K562 (cell line): ENCODE measurements around the gene ZNF385C. TPM values are rescaled to one million over a fixed set of nuclear protein-coding genes. Genes with fewer than 3 reads are reported as not detected.
A peak's percentile ranks its signal among the peaks of the same experiment; 100 is the strongest.

Experiments used
- ATAC-seq: fragments of 200-7000 bp; cut with Tn5 transposase; 3 replicates; pipeline ENCODE4 v1.9.1; 2020; ENCODE audit warnings: moderate library complexity
- BruUV-seq: library from RNA; stranded (reverse); fragments of 400-500 nt; replicated peaks from 2 replicates; lab custom pipeline; 2021; lab: Mats Ljungman, UMichigan
- CTCF ChIA-PET: fragments of 300-600 bp; formaldehyde crosslinking; extraction: SDS; loops from one replicate; lab custom pipeline; 2021; ENCODE audit warnings: low intra/inter-chr PET ratio; lab: Yijun Ruan, JAX
- POLR2A ChIA-PET: fragments of 300-600, 350-650 bp; sonication (Branson Sonifier 250); formaldehyde crosslinking; extraction: SDS; loops from one replicate; lab custom pipeline; 2021; ENCODE audit warnings: antibody characterized with exemption, inconsistent platforms; lab: Yijun Ruan, JAX
- DNase-seq, 4 experiments: peaks; one replicate each; pipeline versions ENCODE4 v3.0.0 to v3.0.0-alpha.2; 2011 to 2018; ENCODE audit warnings: low spot score in 3 of 4, mixed read lengths in 3 of 4; ENCODE audit errors: extremely low read depth in 1 of 4
- FAIRE-seq: peaks from 2 replicates; lab custom pipeline; 2011; peaks lifted over from hg19 to GRCh38; lab: Jason Lieb, UNC
- H2AFZ ChIP-seq: 2 replicates; pipeline ENCODE4 v1.6.0; 2011; ENCODE audit warnings: low read depth, low read length, control low read depth, inconsistent platforms
- H3K27ac ChIP-seq: fragments of 200-600 bp; 3 replicates; pipeline ENCODE4 v1.8.0; 2011; ENCODE audit warnings: low read depth, mild to moderate bottlenecking, control low read depth, inconsistent platforms, low read length, moderate library complexity, mixed read lengths; ENCODE audit errors: extremely low read depth
- H3K27me3 ChIP-seq, 2 experiments: fragments of 300-600 bp in 1 of 2; 2 replicates in 1 of 2; 3 replicates in 1 of 2; pipeline versions ENCODE4 v1.6.0 to v1.8.0; 2011; ENCODE audit warnings: inconsistent platforms in 2 of 2, low read length in 2 of 2, mild to moderate bottlenecking in 1 of 2, mixed read lengths in 1 of 2, moderate library complexity in 1 of 2; ENCODE audit not compliant: control insufficient read depth in 2 of 2, insufficient read depth in 2 of 2
- H3K36me3 ChIP-seq: fragments of 300-600 bp; 3 replicates; pipeline ENCODE4 v1.8.0; 2011; ENCODE audit warnings: mild to moderate bottlenecking, low read length, inconsistent platforms; ENCODE audit not compliant: control insufficient read depth, insufficient read depth
- H3K4me1 ChIP-seq, 2 experiments: fragments of 200-600 bp in 1 of 2; replicated peaks in 1 of 2; 2 replicates in 1 of 2; 3 replicates in 1 of 2; pipeline versions ENCODE4 v1.5.1 to v1.8.0; 2011; ENCODE audit warnings: inconsistent platforms in 2 of 2, low read length in 2 of 2, mild to moderate bottlenecking in 1 of 2, mixed read lengths in 1 of 2, moderate library complexity in 1 of 2; ENCODE audit not compliant: control insufficient read depth in 2 of 2, insufficient read depth in 2 of 2
- H3K4me2 ChIP-seq: 2 replicates; pipeline ENCODE4 v1.6.1; 2011; ENCODE audit warnings: low read length, control low read depth, inconsistent platforms, mixed read lengths; ENCODE audit not compliant: insufficient read depth
- H3K4me3 ChIP-seq: fragments of 200-600 bp; sonication (generic), shearing (Covaris generic); 2 replicates; pipeline ENCODE4 v1.5.1; 2016; ENCODE audit warnings: control low read depth, inconsistent platforms
- H3K79me2 ChIP-seq: fragments of 200-600 bp; 3 replicates; pipeline ENCODE4 v1.8.0; 2011; ENCODE audit warnings: low read length, inconsistent platforms; ENCODE audit not compliant: control insufficient read depth, insufficient read depth
- H3K9ac ChIP-seq, 2 experiments: 2 replicates each; pipeline versions ENCODE4 v1.6.0 to v1.6.1; 2011; ENCODE audit warnings: low read depth in 2 of 2, low read length in 2 of 2, control low read depth in 1 of 2, inconsistent platforms in 1 of 2, mild to moderate bottlenecking in 1 of 2, mixed read lengths in 1 of 2; ENCODE audit not compliant: insufficient read depth in 1 of 2
- H3K9me1 ChIP-seq: one replicate; pipeline ENCODE4 v1.6.0; 2011; ENCODE audit warnings: inconsistent platforms, mild to moderate bottlenecking, low read length, moderate library complexity; ENCODE audit not compliant: control insufficient read depth, insufficient read depth
- H3K9me3 ChIP-seq: replicated peaks from 2 replicates; pipeline ENCODE4 v1.5.1; 2011; ENCODE audit warnings: low read depth, low read length, inconsistent platforms; ENCODE audit not compliant: control insufficient read depth, insufficient read depth
- H4K20me1 ChIP-seq: replicated peaks from 2 replicates; pipeline ENCODE4 v1.6.1; 2011; ENCODE audit warnings: low read length, inconsistent platforms, mixed read lengths; ENCODE audit not compliant: control insufficient read depth, insufficient read depth
- CTCF ChIP-seq, 3 experiments: IDR thresholded peaks in 2 of 3; conservative IDR thresholded peaks in 1 of 3; 2 replicates each; pipeline ENCODE4 v1.5.1; 2011 to 2012; ENCODE audit warnings: low read length in 3 of 3, mild to moderate bottlenecking in 3 of 3, control low read depth in 2 of 3, improper control_type of control experiment in 1 of 3, inconsistent platforms in 1 of 3, low read depth in 1 of 3, mixed read lengths in 1 of 3, moderate library complexity in 1 of 3; ENCODE audit not compliant: insufficient read depth in 2 of 3
- KAT8 ChIP-seq: fragments of 450-650 bp; IDR thresholded peaks from 2 replicates; pipeline ENCODE4 v1.6.1; 2016; ENCODE audit warnings: low read depth, mild to moderate bottlenecking
- NFIC ChIP-seq: fragments of 450-650 bp; IDR thresholded peaks from 2 replicates; pipeline ENCODE4 v1.6.1; 2017; ENCODE audit warnings: mild to moderate bottlenecking, inconsistent platforms
- POLR2A ChIP-seq: fragments of 450-650 bp; conservative IDR thresholded peaks from 2 replicates; pipeline ENCODE4 v1.6.1; 2016
- RAD21 ChIP-seq, 2 experiments: fragments of 250-450 bp in 1 of 2; fragments of 450-650 bp in 1 of 2; sonication (Bioruptor Pico) in 1 of 2; formaldehyde crosslinking in 1 of 2; IDR thresholded peaks in 1 of 2; conservative IDR thresholded peaks in 1 of 2; 2 replicates each; pipeline versions ENCODE4 v1.4.0 to v1.8.0; 2020 to 2022; ENCODE audit warnings: mild to moderate bottlenecking in 2 of 2, moderate library complexity in 1 of 2
- REST ChIP-seq, 2 experiments: fragments of 450-650 bp; formaldehyde crosslinking in 1 of 2; IDR thresholded peaks; 2 replicates each; pipeline versions ENCODE4 v1.4.0 to v1.6.1; 2014 to 2020; ENCODE audit warnings: mild to moderate bottlenecking in 2 of 2, borderline replicate concordance in 1 of 2, low read depth in 1 of 2
- SMC3 ChIP-seq: conservative IDR thresholded peaks from 2 replicates; pipeline ENCODE4 v1.6.1; 2011; ENCODE audit warnings: low read depth, low read length, improper control_type of control experiment; ENCODE audit not compliant: insufficient read depth
- ZFP36 ChIP-seq: fragments of 150-350 bp; IDR thresholded peaks from 2 replicates; pipeline ENCODE4 v1.6.1; 2018; ENCODE audit warnings: low read length, low read depth; ENCODE audit not compliant: partially characterized antibody
- ZKSCAN3 ChIP-seq: fragments of 250-450 bp; sonication (Bioruptor Pico); IDR thresholded peaks from 2 replicates; pipeline ENCODE4 v1.4.0; 2020
- ZNF12 ChIP-seq: sonication (generic); formaldehyde crosslinking; IDR thresholded peaks from 2 replicates; pipeline ENCODE4 v1.4.0; 2020; ENCODE audit warnings: mild to moderate bottlenecking, missing genetic modification reagents
- ZNF146 ChIP-seq: IDR thresholded peaks from one replicate; pipeline ENCODE4 v1.6.1; 2018; ENCODE audit warnings: missing compliant biosample characterization; ENCODE audit not compliant: unreplicated experiment
- ZNF444 ChIP-seq: fragments of 250-450 bp; sonication (Bioruptor Pico); IDR thresholded peaks from 2 replicates; pipeline ENCODE4 v1.4.0; 2020; ENCODE audit warnings: mild to moderate bottlenecking, moderate library complexity
- ZSCAN32 ChIP-seq: fragments of 450-650 bp; formaldehyde crosslinking; IDR thresholded peaks from 2 replicates; pipeline ENCODE4 v1.4.0; 2020; ENCODE audit warnings: mild to moderate bottlenecking, moderate library complexity
- WGBS: fragments of 100-300 bp; shearing (Covaris generic); methylation state at CpG from one replicate; pipeline ENCODE4 v1.1.6; 2016; ENCODE audit warnings: low coverage, mixed read lengths; ENCODE audit not compliant: insufficient coverage; ENCODE audit errors: missing lambda C conversion rate; 5-methylcytosine and 5-hydroxymethylcytosine counted together
- in situ Hi-C: fragments of 300-500 bp; cut with MboI; formaldehyde crosslinking; loops from 4 replicates; pipeline ENCODE4 v1.15.0; 2018; ENCODE audit warnings: inconsistent platforms, mixed read lengths
- intact Hi-C: fragments of 100-400 bp; cut with micrococcal nuclease; formaldehyde crosslinking; loops from 2 replicates; pipeline ENCODE4 v1.14.2; 2022
- polyA plus RNA-seq, 8 experiments: library from polyadenylated mRNA; depleted of rRNA in 4 of 8; stranded (reverse) in 5 of 8; unstranded in 3 of 8; fragments of >200 nt; fragmentation: Nextera tagmentation in 2 of 8; fragmentation: Illumina TruSeq in 1 of 8; extraction: Ambion mirVana in 2 of 8; extraction: Trizol in 1 of 8; gene quantifications; 2 replicates each; pipeline versions ENCODE4 v1.2.1 to v1.2.3, GENCODE V29; 2011 to 2014; ENCODE audit warnings: inconsistent platforms in 1 of 8, missing spikeins in 1 of 8
- total RNA-seq, 7 experiments: library from RNA; depleted of rRNA in 6 of 7; stranded (reverse); fragments of >200 nt in 6 of 7; fragmentation: Illumina TruSeq in 2 of 7; extraction: Trizol in 2 of 7; gene quantifications; 2 replicates each; pipeline versions ENCODE4 v1.2.1 to v1.2.3, GENCODE V29; 2011 to 2021; ENCODE audit warnings: low replicate concordance in 1 of 7

ZNF385C gene
- total and polyA plus RNA-seq, 9 of the 15 experiments (the other 6 are each of a cell fraction or from before 2014, with no cell fraction given) = 0.03 to 0.35 (median 0.18) TPM; not detected in 1

DNA sequence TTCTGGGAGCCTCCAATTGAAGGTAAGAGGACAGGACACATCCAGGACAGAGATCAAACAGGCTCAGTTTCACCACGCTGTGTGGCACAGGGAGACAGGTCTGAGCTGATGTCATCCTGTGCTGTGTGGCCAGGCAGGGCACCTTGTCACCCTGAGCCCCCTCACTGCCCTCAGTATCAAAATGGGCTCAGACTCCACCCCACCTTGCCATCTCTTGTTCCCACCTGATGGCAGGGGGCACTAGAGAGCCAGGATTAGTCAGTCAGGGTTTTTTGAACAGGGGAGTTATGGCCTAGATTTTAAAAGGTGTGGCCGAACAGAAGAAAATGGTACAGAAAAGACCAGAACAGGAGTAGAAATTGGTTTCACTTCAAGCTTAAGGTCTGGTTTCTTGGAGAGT lies 20.3 kb upstream of the ZNF385C start:
- no peak overlapping the region for H3K27ac ChIP-seq
- no peak overlapping the region for H3K4me2 ChIP-seq
- H3K9me1 ChIP-seq = peaks cover 3% of the 10 kb centered on the region
- BruUV-seq = no TSS peak
- peaks cover 10% of the 10 kb centered on the region; the same call in 2 of the 3 replicates for H3K79me2 ChIP-seq
- intact Hi-C loops (loop anchor here (2.0 kb wide), 1 partner anchor 62 kb away; the partner anchor contains the start of gene KCNH4), in situ Hi-C loops (loop anchor here (25.0 kb wide), 1 partner anchor 381 kb away; the partner anchor contains the start of gene HAP1)
- peak; percentile 84 for FAIRE-seq
- peaks cover 58% of the 10 kb centered on the region; the same call in 2 of the 3 replicates for H3K36me3 ChIP-seq
- H3K27me3 ChIP-seq = no peaks in the 10 kb centered on the region
- H2AFZ ChIP-seq = no peak overlapping the region
- peak; percentile 11; the same call in 1 of the 3 replicates for ATAC-seq
- CTCF ChIA-PET = interaction anchor here (1.2 to 1.9 kb wide), 2 partner anchors 51 to 63 kb away, joined by 3 to 12 read pairs; partner anchors contain the start of gene KCNH4
- H3K4me1 ChIP-seq = peaks cover 13 to 52% of the 10 kb centered on the region in 2 experiments
- H4K20me1 ChIP-seq = no peaks in the 10 kb centered on the region
- peak; percentile 41 to 59 (median 48) for DNase-seq
- H3K4me3 ChIP-seq = no peak overlapping the region
- POLR2A ChIA-PET = interaction anchor here (0.6 to 1.1 kb wide), 3 partner anchors 10 to 95 kb away, joined by 3 read pairs; no protein-coding TSS in a partner anchor
- 85% methylated on average over 2 of the region's 2 CpGs for WGBS
- peak overlapping the region in 1 of 2 experiments; percentile 2; a peak in 1 of 4 replicates for H3K9ac ChIP-seq
- no peaks in the 10 kb centered on the region for H3K9me3 ChIP-seq
- TF ChIP-seq ZKSCAN3 (no peak), CTCF (IDR thresholded peaks at IDR 0.05 in 2 of 3, conservative IDR thresholded peaks at IDR 0.05 in 1 of 3; ENCODE audit: insufficient read depth in 2 of 3, low read depth in 1 of 3, low read length in 3 of 3) (peak; percentile 63 to 69 (median 65)), NFIC (no peak), ZSCAN32 (CRISPR knock-in tag) (no peak), SMC3 (peak; percentile 32; the same call in 1 of the 2 replicates), ZNF146 (CRISPR knock-in tag) (no peak), ZNF444 (no peak), POLR2A (no peak), REST (IDR thresholded peaks at IDR 0.05; ENCODE audit: borderline replicate concordance) (peak; percentile 47; the same call in 1 of the 2 replicates), REST (CRISPR knock-in tag; IDR thresholded peaks at IDR 0.05; ENCODE audit: low read depth) (no peak), RAD21 (CRISPR knock-in tag; conservative IDR thresholded peaks at IDR 0.05 in 1 of 2, IDR thresholded peaks at IDR 0.05 in 1 of 2) (peak; percentile 29 to 58), ZFP36 (no peak), KAT8 (no peak), ZNF12 (CRISPR knock-in tag) (no peak)
